ENCODE measurements around the gene MFN1.

The MFN1 gene

GRCh38 chr3:179348325-179349013, 960 bp downstream of the MFN1 start:
- no peak for DNase-seq

GRCh38 chr3:179355996-179356395, 8.5 kb downstream of the MFN1 start:
- DNase-seq = no peak

- no peak for DNase-seq
Observed at GRCh38 chr3:179363332-179363731, 15.8 kb downstream of the MFN1 start.

- DNase-seq = no peak
Observed at GRCh38 chr3:179369621-179370020, 22.1 kb downstream of the MFN1 start.

- no peak for DNase-seq
Observed at GRCh38 chr3:179373938-179374337, 26.4 kb downstream of the MFN1 start.

GRCh38 chr3:179375091-179375999, 27.8 kb downstream of the MFN1 start:
- no peak for DNase-seq

GRCh38 chr3:179376474-179376873, 29.0 kb downstream of the MFN1 start:
- DNase-seq = no peak

- DNase-seq = no peak
Observed at GRCh38 chr3:179391906-179392305, 44.4 kb downstream of the MFN1 start.

- DNase-seq = no peak
Observed at GRCh38 chr3:179398574-179399231, 51.2 kb downstream of the MFN1 start.

GRCh38 chr3:179401561-179401960, 54.1 kb downstream of the MFN1 start:
- no peak for DNase-seq

GRCh38 chr3:179402963-179403362, 55.5 kb downstream of the MFN1 start:
- no peak for DNase-seq

GRCh38 chr3:179404307-179404706, 56.8 kb downstream of the MFN1 start:
- DNase-seq = no peak

- no peak for DNase-seq
Observed at GRCh38 chr3:179410331-179410730, 62.8 kb downstream of the MFN1 start.

- DNase-seq = no peak
Observed at GRCh38 chr3:179410999-179411398, 63.5 kb downstream of the MFN1 start.

GRCh38 chr3:179414804-179415203, 67.3 kb downstream of the MFN1 start:
- DNase-seq = no peak

- DNase-seq = no peak
Observed at GRCh38 chr3:179415377-179415776, 67.9 kb downstream of the MFN1 start.

GRCh38 chr3:179416681-179417080, 69.2 kb downstream of the MFN1 start:
- no peak for DNase-seq

GRCh38 chr3:179418610-179419009, 71.1 kb downstream of the MFN1 start:
- DNase-seq = no peak

- DNase-seq = no peak
Observed at GRCh38 chr3:179421500-179421899, 74.0 kb downstream of the MFN1 start.

- DNase-seq = no peak
Observed at GRCh38 chr3:179425075-179425474, 77.6 kb downstream of the MFN1 start.

- DNase-seq = no peak
Observed at GRCh38 chr3:179428876-179429548, 81.5 kb downstream of the MFN1 start.

GRCh38 chr3:179430277-179430870, 82.9 kb downstream of the MFN1 start:
- no peak for DNase-seq

GRCh38 chr3:179432021-179432420, 84.5 kb downstream of the MFN1 start:
- DNase-seq = no peak

Measured in NCI-H748 treated with DMSO at 0.1 percent for 48 hours (cell line).